GM18870 (cell line): ENCODE data around the gene LIMD2.

Experiments used
- ATAC-seq: cut with Tn5 transposase; IDR thresholded peaks from one replicate; pipeline ENCODE4 v1.9.1; 2021; ENCODE audit warnings: moderate library complexity; ENCODE audit not compliant: unreplicated experiment

LIMD2 gene

GRCh38 chr17:63685041-63685440, 14.9 kb downstream of the LIMD2 start:
- no peak for ATAC-seq

- ATAC-seq: no peak
These were observed 16.9 kb downstream of the LIMD2 start for GRCh38 chr17:63682981-63683380.

GRCh38 chr17:63682441-63682840, 17.5 kb downstream of the LIMD2 start:
- no peak for ATAC-seq

GRCh38 chr17:63681530-63681929, 18.4 kb downstream of the LIMD2 start:
- no peak for ATAC-seq

- ATAC-seq: no peak
These were observed 19.2 kb downstream of the LIMD2 start for GRCh38 chr17:63680700-63681099.

GRCh38 chr17:63679214-63679613, 20.7 kb downstream of the LIMD2 start:
- ATAC-seq: no peak

GRCh38 chr17:63676584-63676983, 23.3 kb downstream of the LIMD2 start:
- ATAC-seq: no peak

GRCh38 chr17:63675607-63676546, 24.0 kb downstream of the LIMD2 start:
- ATAC-seq: no peak

- no peak for ATAC-seq
These were observed 24.7 kb downstream of the LIMD2 start for GRCh38 chr17:63675231-63675606.

- ATAC-seq: no peak
These were observed 27.1 kb downstream of the LIMD2 start for GRCh38 chr17:63672856-63673255.

- ATAC-seq: no peak
These were observed 34.3 kb downstream of the LIMD2 start for GRCh38 chr17:63665527-63666214.

GRCh38 chr17:63659850-63660249, 40.1 kb downstream of the LIMD2 start:
- ATAC-seq: no peak

GRCh38 chr17:63658366-63658765, 41.6 kb downstream of the LIMD2 start:
- no peak for ATAC-seq

- no peak for ATAC-seq
These were observed 42.1 kb downstream of the LIMD2 start for GRCh38 chr17:63657786-63658185.

- no peak for ATAC-seq
These were observed 46.9 kb downstream of the LIMD2 start for GRCh38 chr17:63653050-63653449.

- no peak for ATAC-seq
These were observed 47.8 kb downstream of the LIMD2 start for GRCh38 chr17:63652106-63652505.

- ATAC-seq: no peak
These were observed 50.1 kb downstream of the LIMD2 start for GRCh38 chr17:63649813-63650212.

GRCh38 chr17:63647936-63648335, 52.0 kb downstream of the LIMD2 start:
- no peak for ATAC-seq

GRCh38 chr17:63647065-63647725, 52.7 kb downstream of the LIMD2 start:
- no peak for ATAC-seq

GRCh38 chr17:63646488-63646806, 53.5 kb downstream of the LIMD2 start:
- peak; percentile 86 for ATAC-seq
